Skeletal muscle tissue (tissue), 4 donors: Measurements from ENCODE around the gene FHOD3. TPM values are rescaled to one million over a fixed set of nuclear protein-coding genes. Genes with fewer than 3 reads are reported as not detected.

Source experiments
- H3K27ac ChIP-seq: one replicate; pipeline ENCODE4 v1.7.0; 2013; ENCODE audit warnings: mild to moderate bottlenecking, low read depth, low read length, inconsistent platforms
- H3K27me3 ChIP-seq, 3 donors: one replicate each; pipeline ENCODE4 v1.7.0; 2013; ENCODE audit warnings: low read length in 3 of 3; ENCODE audit not compliant: control insufficient read depth in 3 of 3, insufficient read depth in 3 of 3
- H3K36me3 ChIP-seq, 3 donors: one replicate each; pipeline ENCODE4 v1.7.0; 2013; ENCODE audit warnings: low read length in 3 of 3; ENCODE audit not compliant: control insufficient read depth in 3 of 3, insufficient read depth in 3 of 3
- H3K4me1 ChIP-seq, 3 donors: one replicate each; pipeline ENCODE4 v1.7.0; 2013; ENCODE audit warnings: low read length in 3 of 3, mild to moderate bottlenecking in 3 of 3; ENCODE audit not compliant: control insufficient read depth in 3 of 3, insufficient read depth in 3 of 3
- H3K4me3 ChIP-seq, 3 donors: one replicate each; pipeline ENCODE4 v1.7.0; 2013; ENCODE audit warnings: low read length in 3 of 3
- H3K9ac ChIP-seq, 3 donors: one replicate each; pipeline ENCODE4 v1.7.0; 2013; ENCODE audit warnings: low read length in 3 of 3, mild to moderate bottlenecking in 3 of 3, moderate library complexity in 2 of 3, low read depth in 1 of 3
- H3K9me3 ChIP-seq, 3 donors: one replicate each; pipeline ENCODE4 v1.7.0; 2013; ENCODE audit warnings: low read length in 3 of 3; ENCODE audit not compliant: control insufficient read depth in 3 of 3
- total RNA-seq: library from RNA; depleted of rRNA; stranded (reverse); fragments of >200 nt; gene quantifications from one replicate; pipeline ENCODE4 v1.2.3, GENCODE V29; 2014
- donor health status: Osteomylitis.

Gene FHOD3
- total RNA-seq, 1 donor from 2014 or later, result 15.7 TPM

DNA sequence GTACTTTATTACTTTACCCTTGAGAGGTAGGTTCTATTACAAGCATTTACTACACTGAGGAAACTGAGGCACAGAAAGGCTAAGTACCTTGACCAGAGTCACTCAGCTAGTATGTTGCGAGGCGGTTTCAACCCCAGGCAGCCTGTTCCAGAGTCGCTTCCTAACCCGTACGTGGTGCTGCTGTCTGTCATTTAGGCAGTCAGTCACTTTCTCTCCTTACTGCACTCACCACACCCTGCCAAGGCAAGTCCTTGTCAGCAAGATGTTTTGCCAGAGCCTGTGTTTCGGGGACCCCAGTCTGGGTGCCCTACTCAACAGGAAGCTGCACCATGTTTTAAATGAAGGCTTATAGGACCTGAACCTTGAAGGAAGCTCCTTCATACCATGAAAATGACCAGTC is 356.4 kb downstream of the FHOD3 start:
- Histone ChIP-seq H3K27me3 (no peaks in the 10 kb centered on the region), H3K9me3 (no peaks in the 10 kb centered on the region), H3K4me1 (no peaks in the 10 kb centered on the region), H3K27ac (no peak overlapping the region), H3K36me3 (no peaks in the 10 kb centered on the region), H3K4me3 (no peak overlapping the region), H3K9ac (no peak overlapping the region)

- no peak overlapping the region for H3K9ac ChIP-seq
- no peaks in the 10 kb centered on the region for H3K36me3 ChIP-seq
- H3K27ac ChIP-seq, result no peak overlapping the region
- no peaks in the 10 kb centered on the region for H3K9me3 ChIP-seq
- no peak overlapping the region for H3K4me3 ChIP-seq
- no peaks in the 10 kb centered on the region for H3K4me1 ChIP-seq
- no peaks in the 10 kb centered on the region for H3K27me3 ChIP-seq
Observed at GRCh38 chr18:36655074-36655473, 357.6 kb downstream of the FHOD3 start.

GRCh38 chr18:36655930-36656329 is 358.4 kb downstream of the FHOD3 start:
- no peaks in the 10 kb centered on the region for H3K4me1 ChIP-seq
- H3K4me3 ChIP-seq, result no peak overlapping the region
- no peaks in the 10 kb centered on the region for H3K36me3 ChIP-seq
- no peak overlapping the region for H3K9ac ChIP-seq
- H3K9me3 ChIP-seq, result no peaks in the 10 kb centered on the region
- no peaks in the 10 kb centered on the region for H3K27me3 ChIP-seq
- no peak overlapping the region for H3K27ac ChIP-seq

DNA sequence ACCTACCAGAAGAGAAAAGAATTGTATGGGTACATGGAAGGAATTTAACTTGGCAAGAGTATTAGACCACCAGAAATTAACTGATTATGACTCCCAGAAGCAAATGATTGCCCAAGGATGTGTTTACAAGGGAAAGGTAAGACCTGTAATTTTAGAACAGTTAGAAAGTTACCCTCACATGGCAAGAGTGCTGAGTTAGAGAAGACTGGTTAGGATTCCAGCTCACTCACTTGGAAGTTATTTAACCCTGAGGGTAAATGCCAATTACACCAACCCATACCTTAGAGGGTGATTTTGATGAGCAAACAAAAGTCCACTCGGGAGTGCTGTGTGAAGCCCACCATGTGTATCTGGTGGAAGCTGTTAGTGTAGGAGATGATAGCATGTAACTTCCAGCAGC is 361.1 kb downstream of the FHOD3 start:
- H3K27me3 ChIP-seq, result no peaks in the 10 kb centered on the region
- no peak overlapping the region for H3K9ac ChIP-seq
- peaks cover 0 to 5% (median 4%) of the 10 kb centered on the region in 3 donors for H3K4me1 ChIP-seq
- H3K27ac ChIP-seq, result no peak overlapping the region
- no peaks in the 10 kb centered on the region for H3K9me3 ChIP-seq
- no peak overlapping the region for H3K4me3 ChIP-seq
- no peaks in the 10 kb centered on the region for H3K36me3 ChIP-seq

DNA sequence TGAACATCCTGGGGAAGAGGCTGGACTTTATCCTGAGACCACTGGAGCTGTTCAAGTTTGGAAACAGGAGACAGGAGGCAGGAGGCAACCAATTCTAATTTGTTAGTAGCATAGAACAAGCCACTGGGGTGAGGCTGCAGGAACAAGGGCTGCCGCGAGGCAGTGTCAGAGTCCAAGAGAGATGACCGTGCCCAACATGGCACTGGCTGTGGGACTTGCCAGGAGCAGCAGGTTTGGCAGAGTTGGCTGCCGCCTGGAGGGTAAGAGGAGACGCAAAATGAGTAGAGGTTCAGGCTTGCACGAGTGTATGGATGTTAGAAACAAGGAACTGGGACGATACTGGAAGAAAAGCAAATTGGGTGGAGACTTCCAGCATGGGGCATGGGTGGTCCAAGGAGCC is 362.8 kb downstream of the FHOD3 start:
- no peak overlapping the region for H3K9ac ChIP-seq
- no peaks in the 10 kb centered on the region for H3K36me3 ChIP-seq
- H3K4me1 ChIP-seq, result peaks cover 0 to 7% (median 5%) of the 10 kb centered on the region in 3 donors
- H3K4me3 ChIP-seq, result no peak overlapping the region
- H3K9me3 ChIP-seq, result no peaks in the 10 kb centered on the region
- H3K27ac ChIP-seq, result no peak overlapping the region
- no peaks in the 10 kb centered on the region for H3K27me3 ChIP-seq

DNA sequence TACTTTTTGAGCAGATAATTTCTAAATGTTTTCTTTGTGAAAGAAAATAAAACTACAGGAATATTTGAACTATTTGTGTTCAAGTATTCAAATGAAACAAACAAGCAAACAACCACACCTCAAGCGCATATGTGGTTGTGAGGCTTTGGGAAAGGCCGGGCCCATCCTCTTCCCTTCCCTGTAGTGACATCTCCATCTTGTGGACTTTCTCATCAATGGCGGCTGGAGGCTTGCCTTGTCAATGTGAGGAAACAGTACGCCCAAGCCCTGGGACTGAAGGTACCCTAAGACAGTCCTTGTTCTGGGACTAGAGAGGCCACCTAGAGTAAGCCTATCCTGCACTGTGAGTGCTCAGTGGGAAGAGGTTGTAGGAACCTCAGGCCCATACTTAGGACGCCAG is 364.5 kb downstream of the FHOD3 start:
- H3K27ac ChIP-seq, result no peak overlapping the region
- H3K4me1 ChIP-seq, result peaks cover 5 to 10% (median 7%) of the 10 kb centered on the region in 3 donors
- H3K9ac ChIP-seq, result no peak overlapping the region
- no peaks in the 10 kb centered on the region for H3K27me3 ChIP-seq
- H3K4me3 ChIP-seq, result no peak overlapping the region
- H3K9me3 ChIP-seq, result no peaks in the 10 kb centered on the region
- no peaks in the 10 kb centered on the region for H3K36me3 ChIP-seq

GRCh38 chr18:36663312-36663711 is 365.8 kb downstream of the FHOD3 start:
- Histone ChIP-seq H3K27me3 (no peaks in the 10 kb centered on the region), H3K4me3 (no peak overlapping the region), H3K36me3 (no peaks in the 10 kb centered on the region), H3K4me1 (peaks cover 5 to 10% (median 7%) of the 10 kb centered on the region in 3 donors), H3K27ac (no peak overlapping the region), H3K9me3 (no peaks in the 10 kb centered on the region), H3K9ac (no peak overlapping the region)

GRCh38 chr18:36665952-36666351 is 368.4 kb downstream of the FHOD3 start:
- H3K27ac ChIP-seq, result no peak overlapping the region
- H3K36me3 ChIP-seq, result no peaks in the 10 kb centered on the region
- H3K4me1 ChIP-seq, result peaks cover 5 to 10% (median 7%) of the 10 kb centered on the region in 3 donors
- no peaks in the 10 kb centered on the region for H3K27me3 ChIP-seq
- no peaks in the 10 kb centered on the region for H3K9me3 ChIP-seq
- no peak overlapping the region for H3K4me3 ChIP-seq
- H3K9ac ChIP-seq, result no peak overlapping the region

DNA sequence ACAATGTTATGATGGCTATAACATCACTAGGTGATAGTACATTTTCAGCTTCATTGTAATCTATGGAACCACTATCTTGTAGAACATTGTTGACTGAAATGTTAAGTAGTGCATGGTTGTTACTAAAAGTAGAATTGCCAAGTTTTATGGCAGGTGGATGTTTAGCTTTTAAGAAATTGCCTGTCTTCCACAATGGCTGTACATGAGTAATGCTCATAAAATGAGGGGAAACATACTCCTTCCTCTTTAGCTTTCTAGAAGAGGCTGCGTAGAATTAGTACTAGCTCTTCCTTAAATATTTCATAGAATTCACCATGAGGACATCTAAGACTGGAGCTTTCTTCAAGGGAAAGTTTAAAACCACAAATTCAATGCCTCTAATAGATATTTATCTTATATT is 370.3 kb downstream of the FHOD3 start:
- Histone ChIP-seq H3K4me3 (no peak overlapping the region), H3K36me3 (no peaks in the 10 kb centered on the region), H3K27me3 (no peaks in the 10 kb centered on the region), H3K9me3 (no peaks in the 10 kb centered on the region), H3K4me1 (peaks cover 5 to 14% (median 12%) of the 10 kb centered on the region in 3 donors), H3K27ac (no peak overlapping the region), H3K9ac (no peak overlapping the region)

GRCh38 chr18:36668349-36668748 is 370.8 kb downstream of the FHOD3 start:
- Histone ChIP-seq H3K4me1 (peaks cover 7 to 16% (median 14%) of the 10 kb centered on the region in 3 donors), H3K27ac (no peak overlapping the region)

More at GRCh38 chr18:36668349-36668748, 370.8 kb downstream of the FHOD3 start:
- Histone ChIP-seq H3K36me3 (no peaks in the 10 kb centered on the region), H3K9me3 (no peaks in the 10 kb centered on the region), H3K27me3 (no peaks in the 10 kb centered on the region), H3K4me3 (no peak overlapping the region), H3K9ac (no peak overlapping the region)
